GM23338 (cell line): Measurements from ENCODE around the gene EPS8L3. TPM values are rescaled to one million over a fixed set of nuclear protein-coding genes. Genes with fewer than 3 reads are reported as not detected.

ENCODE experiments used
- ATAC-seq: fragments of 200-7000 bp; cut with Tn5 transposase; 3 replicates; pipeline ENCODE4 v1.9.1; 2020
- DNase-seq: peaks from one replicate; pipeline ENCODE4 v3.0.0-alpha.2; 2015; ENCODE audit warnings: low spot score
- H2AFZ ChIP-seq: fragments of 200-600 bp; sonication (generic); 2 replicates; pipeline ENCODE4 v1.8.0; 2016; ENCODE audit warnings: antibody characterized with exemption, mild to moderate bottlenecking, moderate library complexity
- H3F3A ChIP-seq: fragments of 200-600 bp; sonication (generic); replicated peaks from 2 replicates; pipeline ENCODE4 v1.8.0; 2017; ENCODE audit warnings: antibody characterized with exemption, mixed run types, low read depth
- H3K27ac ChIP-seq: fragments of 200-600 bp; sonication (generic); 2 replicates; pipeline ENCODE4 v1.6.1; 2016; ENCODE audit warnings: low read depth
- H3K27me3 ChIP-seq: fragments of 200-600 bp; sonication (generic); 2 replicates; pipeline ENCODE4 v1.8.0; 2016; ENCODE audit warnings: mild to moderate bottlenecking, mixed run types, moderate library complexity; ENCODE audit not compliant: insufficient read depth
- H3K36me3 ChIP-seq: fragments of 200-600 bp; sonication (generic); 2 replicates; pipeline ENCODE4 v1.8.0; 2016; ENCODE audit warnings: mild to moderate bottlenecking; ENCODE audit not compliant: insufficient read depth
- H3K4me1 ChIP-seq: fragments of 200-600 bp; sonication (generic); 2 replicates; pipeline ENCODE4 v1.8.0; 2016; ENCODE audit warnings: mild to moderate bottlenecking, moderate library complexity; ENCODE audit not compliant: insufficient read depth
- H3K4me2 ChIP-seq: fragments of 200-600 bp; sonication (generic); 2 replicates; pipeline ENCODE4 v1.7.1; 2017; ENCODE audit warnings: mixed run types
- H3K4me3 ChIP-seq: fragments of 200-600 bp; sonication (generic); 2 replicates; pipeline ENCODE4 v1.6.1; 2016; ENCODE audit warnings: mixed run types
- H3K79me2 ChIP-seq: fragments of 200-600 bp; sonication (generic); replicated peaks from 2 replicates; pipeline ENCODE4 v1.8.0; 2017; ENCODE audit warnings: mild to moderate bottlenecking; ENCODE audit not compliant: insufficient read depth
- H3K9me2 ChIP-seq: fragments of 200-600 bp; sonication (generic); 2 replicates; pipeline ENCODE4 v1.8.0; 2017; ENCODE audit not compliant: insufficient read depth
- H4K20me1 ChIP-seq: fragments of 200-600 bp; sonication (generic); replicated peaks from 2 replicates; pipeline ENCODE4 v1.8.0; 2017; ENCODE audit warnings: mild to moderate bottlenecking; ENCODE audit not compliant: insufficient read depth
- H3K27ac Mint-ChIP-seq: 2 replicates; pipeline ENCODE4 v1.8.0; 2020; ENCODE audit warnings: inconsistent platforms, mild to moderate bottlenecking, moderate library complexity, mixed read lengths
- H3K27me3 Mint-ChIP-seq: 3 replicates; pipeline ENCODE4 v1.8.0; 2022; ENCODE audit warnings: low read depth, mild to moderate bottlenecking, moderate library complexity, mixed read lengths, inconsistent platforms; ENCODE audit not compliant: insufficient read depth, poor library complexity
- H3K36me3 Mint-ChIP-seq: 3 replicates; pipeline ENCODE4 v1.8.0; 2021; ENCODE audit warnings: low read depth, mild to moderate bottlenecking, inconsistent platforms, moderate library complexity, mixed read lengths
- H3K4me1 Mint-ChIP-seq: 3 replicates; pipeline ENCODE4 v1.8.0; 2020; ENCODE audit warnings: mild to moderate bottlenecking, inconsistent platforms, mixed read lengths
- H3K4me3 Mint-ChIP-seq: 3 replicates; pipeline ENCODE4 v1.8.0; 2021; ENCODE audit warnings: moderate library complexity, mild to moderate bottlenecking, inconsistent platforms, mixed read lengths
- H3K9me3 Mint-ChIP-seq: 3 replicates; pipeline ENCODE4 v1.8.0; 2020; ENCODE audit warnings: moderate library complexity, mild to moderate bottlenecking, inconsistent platforms, mixed read lengths
- CREB1 ChIP-seq: fragments of 250-450 bp; sonication (Bioruptor Pico); IDR thresholded peaks from 2 replicates; pipeline ENCODE4 v1.5.0; 2020; ENCODE audit warnings: low read depth, mild to moderate bottlenecking, moderate library complexity
- EZH2 ChIP-seq: fragments of 200-600 bp; sonication (generic); IDR thresholded peaks from one replicate; pipeline ENCODE4 v1.8.0; 2017; ENCODE audit warnings: antibody characterized with exemption, mild to moderate bottlenecking, low read depth; ENCODE audit not compliant: unreplicated experiment
- EZH2phosphoT487 ChIP-seq: fragments of 200-600 bp; sonication (generic); IDR thresholded peaks from one replicate; pipeline ENCODE4 v1.8.1; 2018; ENCODE audit warnings: antibody characterized with exemption; ENCODE audit not compliant: unreplicated experiment
- JUNB ChIP-seq: IDR thresholded peaks from one replicate; pipeline ENCODE4 v1.6.1; 2016; ENCODE audit warnings: antibody characterized with exemption; ENCODE audit not compliant: unreplicated experiment
- NANOG ChIP-seq: IDR thresholded peaks from 2 replicates; pipeline ENCODE4 v1.6.1; 2016; ENCODE audit warnings: antibody characterized with exemption, borderline replicate concordance
- POLR2AphosphoS5 ChIP-seq: IDR thresholded peaks from 2 replicates; pipeline ENCODE4 v1.6.1; 2016; ENCODE audit warnings: antibody characterized with exemption, low read depth
- STAT1 ChIP-seq: IDR thresholded peaks from one replicate; pipeline ENCODE4 v1.6.1; 2016; ENCODE audit warnings: antibody characterized with exemption; ENCODE audit not compliant: unreplicated experiment
- ZNF114 ChIP-seq: fragments of 250-450 bp; sonication (Bioruptor Pico); IDR thresholded peaks from 2 replicates; pipeline ENCODE4 v1.5.0; 2020; ENCODE audit warnings: mild to moderate bottlenecking, moderate library complexity
- ZNF331 ChIP-seq: fragments of 250-450 bp; sonication (Bioruptor Pico); IDR thresholded peaks from 2 replicates; pipeline ENCODE4 v1.5.0; 2020; ENCODE audit warnings: low read depth, mild to moderate bottlenecking, moderate library complexity
- polyA plus RNA-seq: library from polyadenylated mRNA; unstranded; fragments of >200 nt; fragmentation: Nextera tagmentation; extraction: Ambion mirVana; gene quantifications from 2 replicates; pipeline ENCODE4 v1.2.1, GENCODE V29; 2016
- total RNA-seq: library from RNA; depleted of rRNA; stranded (reverse); fragments of >200 nt; shearing (Covaris generic); gene quantifications from 2 replicates; pipeline ENCODE4 v1.2.3, GENCODE V29; 2014
- TF ChIP-seq, protein P1 (sequence below): IDR thresholded peaks from one replicate; pipeline ENCODE4 v1.6.1; 2018; ENCODE audit warnings: antibody characterized with exemption; ENCODE audit not compliant: unreplicated experiment
- TF ChIP-seq, protein P2 (sequence below): IDR thresholded peaks from 2 replicates; pipeline ENCODE4 v1.6.1; 2016; ENCODE audit warnings: antibody characterized with exemption
- TF ChIP-seq, protein P3 (sequence below), 2 experiments: fragments of 200-600 bp in 1 of 2; sonication (generic) in 1 of 2; conservative IDR thresholded peaks; 2 replicates each; pipeline versions ENCODE4 v1.5.1 to v1.6.1; 2016 to 2017; ENCODE audit warnings: antibody characterized with exemption in 2 of 2, low read depth in 2 of 2, mild to moderate bottlenecking in 2 of 2, moderate library complexity in 1 of 2
- TF ChIP-seq, protein P4 (sequence below): fragments of 250-450 bp; sonication (Bioruptor Pico); IDR thresholded peaks from 2 replicates; pipeline ENCODE4 v1.5.0; 2020; ENCODE audit warnings: mild to moderate bottlenecking, moderate library complexity

EPS8L3 gene
- total and polyA plus RNA-seq, 2 experiments from 2014 or later: not detected

DNA sequence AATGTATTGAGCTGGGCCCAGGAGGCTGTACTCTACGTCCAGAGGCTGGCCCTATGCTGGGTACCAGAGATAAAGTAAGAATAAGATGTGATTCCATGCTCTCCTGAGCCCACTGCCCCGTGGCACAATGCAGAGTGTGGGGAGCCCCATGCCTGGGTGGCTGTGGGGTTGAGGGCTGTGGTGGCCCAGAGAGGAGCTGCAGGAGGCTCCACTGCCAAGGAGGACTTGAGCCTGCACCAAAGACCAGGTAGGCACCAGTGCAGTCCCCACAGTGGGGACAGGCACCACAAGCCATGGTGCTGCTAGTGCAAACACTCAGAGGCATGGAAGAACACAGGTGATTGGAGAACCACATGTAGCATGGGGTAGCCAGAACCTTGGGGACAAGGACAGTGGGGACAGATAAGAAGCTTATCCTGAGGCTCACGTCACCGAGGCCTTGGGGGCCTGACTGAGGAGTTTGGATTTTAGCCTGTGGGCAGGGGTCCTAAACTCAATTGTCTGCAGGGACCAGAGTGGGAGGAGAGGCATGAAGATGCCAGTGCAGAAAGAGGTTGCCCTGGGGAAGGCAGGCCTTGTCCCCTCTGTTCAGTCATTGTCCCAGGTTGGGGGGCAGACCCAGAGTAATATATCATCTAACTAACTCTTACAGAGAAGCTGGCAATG is 21.9 kb upstream of the EPS8L3 start:
- no peak for DNase-seq
- no peak for TF ChIP-seq NANOG
- TF ChIP-seq EZH2phosphoT487: no peak
- TF ChIP-seq ZNF331 (CRISPR knock-in tag): no peak
- TF ChIP-seq, protein P1, sequence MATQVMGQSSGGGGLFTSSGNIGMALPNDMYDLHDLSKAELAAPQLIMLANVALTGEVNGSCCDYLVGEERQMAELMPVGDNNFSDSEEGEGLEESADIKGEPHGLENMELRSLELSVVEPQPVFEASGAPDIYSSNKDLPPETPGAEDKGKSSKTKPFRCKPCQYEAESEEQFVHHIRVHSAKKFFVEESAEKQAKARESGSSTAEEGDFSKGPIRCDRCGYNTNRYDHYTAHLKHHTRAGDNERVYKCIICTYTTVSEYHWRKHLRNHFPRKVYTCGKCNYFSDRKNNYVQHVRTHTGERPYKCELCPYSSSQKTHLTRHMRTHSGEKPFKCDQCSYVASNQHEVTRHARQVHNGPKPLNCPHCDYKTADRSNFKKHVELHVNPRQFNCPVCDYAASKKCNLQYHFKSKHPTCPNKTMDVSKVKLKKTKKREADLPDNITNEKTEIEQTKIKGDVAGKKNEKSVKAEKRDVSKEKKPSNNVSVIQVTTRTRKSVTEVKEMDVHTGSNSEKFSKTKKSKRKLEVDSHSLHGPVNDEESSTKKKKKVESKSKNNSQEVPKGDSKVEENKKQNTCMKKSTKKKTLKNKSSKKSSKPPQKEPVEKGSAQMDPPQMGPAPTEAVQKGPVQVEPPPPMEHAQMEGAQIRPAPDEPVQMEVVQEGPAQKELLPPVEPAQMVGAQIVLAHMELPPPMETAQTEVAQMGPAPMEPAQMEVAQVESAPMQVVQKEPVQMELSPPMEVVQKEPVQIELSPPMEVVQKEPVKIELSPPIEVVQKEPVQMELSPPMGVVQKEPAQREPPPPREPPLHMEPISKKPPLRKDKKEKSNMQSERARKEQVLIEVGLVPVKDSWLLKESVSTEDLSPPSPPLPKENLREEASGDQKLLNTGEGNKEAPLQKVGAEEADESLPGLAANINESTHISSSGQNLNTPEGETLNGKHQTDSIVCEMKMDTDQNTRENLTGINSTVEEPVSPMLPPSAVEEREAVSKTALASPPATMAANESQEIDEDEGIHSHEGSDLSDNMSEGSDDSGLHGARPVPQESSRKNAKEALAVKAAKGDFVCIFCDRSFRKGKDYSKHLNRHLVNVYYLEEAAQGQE: no peak
- no peak for TF ChIP-seq POLR2AphosphoS5
- no peak for TF ChIP-seq ZNF114 (CRISPR knock-in tag)
- TF ChIP-seq CREB1 (CRISPR knock-in tag): no peak
- TF ChIP-seq, protein P2, sequence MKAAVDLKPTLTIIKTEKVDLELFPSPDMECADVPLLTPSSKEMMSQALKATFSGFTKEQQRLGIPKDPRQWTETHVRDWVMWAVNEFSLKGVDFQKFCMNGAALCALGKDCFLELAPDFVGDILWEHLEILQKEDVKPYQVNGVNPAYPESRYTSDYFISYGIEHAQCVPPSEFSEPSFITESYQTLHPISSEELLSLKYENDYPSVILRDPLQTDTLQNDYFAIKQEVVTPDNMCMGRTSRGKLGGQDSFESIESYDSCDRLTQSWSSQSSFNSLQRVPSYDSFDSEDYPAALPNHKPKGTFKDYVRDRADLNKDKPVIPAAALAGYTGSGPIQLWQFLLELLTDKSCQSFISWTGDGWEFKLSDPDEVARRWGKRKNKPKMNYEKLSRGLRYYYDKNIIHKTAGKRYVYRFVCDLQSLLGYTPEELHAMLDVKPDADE: no peak
- TF ChIP-seq JUNB: no peak
- TF ChIP-seq, protein P3, sequence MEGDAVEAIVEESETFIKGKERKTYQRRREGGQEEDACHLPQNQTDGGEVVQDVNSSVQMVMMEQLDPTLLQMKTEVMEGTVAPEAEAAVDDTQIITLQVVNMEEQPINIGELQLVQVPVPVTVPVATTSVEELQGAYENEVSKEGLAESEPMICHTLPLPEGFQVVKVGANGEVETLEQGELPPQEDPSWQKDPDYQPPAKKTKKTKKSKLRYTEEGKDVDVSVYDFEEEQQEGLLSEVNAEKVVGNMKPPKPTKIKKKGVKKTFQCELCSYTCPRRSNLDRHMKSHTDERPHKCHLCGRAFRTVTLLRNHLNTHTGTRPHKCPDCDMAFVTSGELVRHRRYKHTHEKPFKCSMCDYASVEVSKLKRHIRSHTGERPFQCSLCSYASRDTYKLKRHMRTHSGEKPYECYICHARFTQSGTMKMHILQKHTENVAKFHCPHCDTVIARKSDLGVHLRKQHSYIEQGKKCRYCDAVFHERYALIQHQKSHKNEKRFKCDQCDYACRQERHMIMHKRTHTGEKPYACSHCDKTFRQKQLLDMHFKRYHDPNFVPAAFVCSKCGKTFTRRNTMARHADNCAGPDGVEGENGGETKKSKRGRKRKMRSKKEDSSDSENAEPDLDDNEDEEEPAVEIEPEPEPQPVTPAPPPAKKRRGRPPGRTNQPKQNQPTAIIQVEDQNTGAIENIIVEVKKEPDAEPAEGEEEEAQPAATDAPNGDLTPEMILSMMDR (conservative IDR thresholded peaks at IDR 0.05; ENCODE audit: low read depth in 2 of 2): no peak
- no peak for TF ChIP-seq STAT1
- TF ChIP-seq EZH2: no peak
- TF ChIP-seq, protein P4, sequence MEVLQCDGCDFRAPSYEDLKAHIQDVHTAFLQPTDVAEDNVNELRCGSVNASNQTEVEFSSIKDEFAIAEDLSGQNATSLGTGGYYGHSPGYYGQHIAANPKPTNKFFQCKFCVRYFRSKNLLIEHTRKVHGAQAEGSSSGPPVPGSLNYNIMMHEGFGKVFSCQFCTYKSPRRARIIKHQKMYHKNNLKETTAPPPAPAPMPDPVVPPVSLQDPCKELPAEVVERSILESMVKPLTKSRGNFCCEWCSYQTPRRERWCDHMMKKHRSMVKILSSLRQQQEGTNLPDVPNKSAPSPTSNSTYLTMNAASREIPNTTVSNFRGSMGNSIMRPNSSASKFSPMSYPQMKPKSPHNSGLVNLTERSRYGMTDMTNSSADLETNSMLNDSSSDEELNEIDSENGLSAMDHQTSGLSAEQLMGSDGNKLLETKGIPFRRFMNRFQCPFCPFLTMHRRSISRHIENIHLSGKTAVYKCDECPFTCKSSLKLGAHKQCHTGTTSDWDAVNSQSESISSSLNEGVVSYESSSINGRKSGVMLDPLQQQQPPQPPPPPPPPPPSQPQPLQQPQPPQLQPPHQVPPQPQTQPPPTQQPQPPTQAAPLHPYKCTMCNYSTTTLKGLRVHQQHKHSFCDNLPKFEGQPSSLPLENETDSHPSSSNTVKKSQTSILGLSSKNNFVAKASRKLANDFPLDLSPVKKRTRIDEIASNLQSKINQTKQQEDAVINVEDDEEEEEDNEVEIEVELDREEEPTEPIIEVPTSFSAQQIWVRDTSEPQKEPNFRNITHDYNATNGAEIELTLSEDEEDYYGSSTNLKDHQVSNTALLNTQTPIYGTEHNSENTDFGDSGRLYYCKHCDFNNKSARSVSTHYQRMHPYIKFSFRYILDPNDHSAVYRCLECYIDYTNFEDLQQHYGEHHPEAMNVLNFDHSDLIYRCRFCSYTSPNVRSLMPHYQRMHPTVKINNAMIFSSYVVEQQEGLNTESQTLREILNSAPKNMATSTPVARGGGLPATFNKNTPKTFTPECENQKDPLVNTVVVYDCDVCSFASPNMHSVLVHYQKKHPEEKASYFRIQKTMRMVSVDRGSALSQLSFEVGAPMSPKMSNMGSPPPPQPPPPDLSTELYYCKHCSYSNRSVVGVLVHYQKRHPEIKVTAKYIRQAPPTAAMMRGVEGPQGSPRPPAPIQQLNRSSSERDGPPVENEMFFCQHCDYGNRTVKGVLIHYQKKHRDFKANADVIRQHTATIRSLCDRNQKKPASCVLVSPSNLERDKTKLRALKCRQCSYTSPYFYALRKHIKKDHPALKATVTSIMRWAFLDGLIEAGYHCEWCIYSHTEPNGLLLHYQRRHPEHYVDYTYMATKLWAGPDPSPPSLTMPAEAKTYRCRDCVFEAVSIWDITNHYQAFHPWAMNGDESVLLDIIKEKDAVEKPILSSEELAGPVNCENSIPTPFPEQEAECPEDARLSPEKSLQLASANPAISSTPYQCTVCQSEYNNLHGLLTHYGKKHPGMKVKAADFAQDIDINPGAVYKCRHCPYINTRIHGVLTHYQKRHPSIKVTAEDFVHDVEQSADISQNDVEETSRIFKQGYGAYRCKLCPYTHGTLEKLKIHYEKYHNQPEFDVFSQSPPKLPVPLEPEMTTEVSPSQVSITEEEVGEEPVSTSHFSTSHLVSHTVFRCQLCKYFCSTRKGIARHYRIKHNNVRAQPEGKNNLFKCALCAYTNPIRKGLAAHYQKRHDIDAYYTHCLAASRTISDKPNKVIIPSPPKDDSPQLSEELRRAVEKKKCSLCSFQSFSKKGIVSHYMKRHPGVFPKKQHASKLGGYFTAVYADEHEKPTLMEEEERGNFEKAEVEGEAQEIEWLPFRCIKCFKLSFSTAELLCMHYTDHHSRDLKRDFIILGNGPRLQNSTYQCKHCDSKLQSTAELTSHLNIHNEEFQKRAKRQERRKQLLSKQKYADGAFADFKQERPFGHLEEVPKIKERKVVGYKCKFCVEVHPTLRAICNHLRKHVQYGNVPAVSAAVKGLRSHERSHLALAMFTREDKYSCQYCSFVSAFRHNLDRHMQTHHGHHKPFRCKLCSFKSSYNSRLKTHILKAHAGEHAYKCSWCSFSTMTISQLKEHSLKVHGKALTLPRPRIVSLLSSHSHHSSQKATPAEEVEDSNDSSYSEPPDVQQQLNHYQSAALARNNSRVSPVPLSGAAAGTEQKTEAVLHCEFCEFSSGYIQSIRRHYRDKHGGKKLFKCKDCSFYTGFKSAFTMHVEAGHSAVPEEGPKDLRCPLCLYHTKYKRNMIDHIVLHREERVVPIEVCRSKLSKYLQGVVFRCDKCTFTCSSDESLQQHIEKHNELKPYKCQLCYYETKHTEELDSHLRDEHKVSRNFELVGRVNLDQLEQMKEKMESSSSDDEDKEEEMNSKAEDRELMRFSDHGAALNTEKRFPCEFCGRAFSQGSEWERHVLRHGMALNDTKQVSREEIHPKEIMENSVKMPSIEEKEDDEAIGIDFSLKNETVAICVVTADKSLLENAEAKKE (CRISPR knock-in tag): no peak
- no peak overlapping the region for H3K4me3 Mint-ChIP-seq
- H3K79me2 ChIP-seq: no peaks in the 10 kb centered on the region
- ATAC-seq: no peak
- H3K4me1 Mint-ChIP-seq: peaks cover 18% of the 10 kb centered on the region
- H3K4me1 ChIP-seq: peaks cover 10% of the 10 kb centered on the region
- peaks cover 6% of the 10 kb centered on the region; the same call in 2 of the 3 replicates for H3K36me3 Mint-ChIP-seq
- no peaks in the 10 kb centered on the region for H3K9me2 ChIP-seq
- H3K27me3 Mint-ChIP-seq: peaks cover 11% of the 10 kb centered on the region
- no peak overlapping the region for H2AFZ ChIP-seq
- H3K27ac Mint-ChIP-seq: no peak overlapping the region
- 0 out of 2 replicates have a peak, but pooled peaks cover 6% of the 10 kb centered on the region for H3K36me3 ChIP-seq
- no peaks in the 10 kb centered on the region for H4K20me1 ChIP-seq
- no peaks in the 10 kb centered on the region for H3K27me3 ChIP-seq
- no peak overlapping the region for H3K27ac ChIP-seq
- no peak overlapping the region for H3K4me2 ChIP-seq
- no peaks in the 10 kb centered on the region for H3F3A ChIP-seq
- H3K4me3 ChIP-seq: no peak overlapping the region
- peaks cover 10% of the 10 kb centered on the region for H3K9me3 Mint-ChIP-seq
